Neuronal stem cell (in vitro differentiated cells): Measurements from ENCODE around the gene PSMA3.

ENCODE experiments used
- DNase-seq: peaks from one replicate; pipeline ENCODE4 v3.0.0-alpha.2; 2013; ENCODE audit warnings: low spot score
- H2AFZ ChIP-seq: one replicate; pipeline ENCODE4 v1.6.1; 2013; ENCODE audit warnings: mild to moderate bottlenecking, low read length, inconsistent platforms
- H2AK5ac ChIP-seq: 2 replicates; pipeline ENCODE4 v1.6.1; 2013; ENCODE audit warnings: low read depth, mild to moderate bottlenecking, inconsistent platforms, low read length, moderate library complexity, mixed read lengths
- H2BK120ac ChIP-seq: 2 replicates; pipeline ENCODE4 v1.6.1; 2013; ENCODE audit warnings: low read depth, mild to moderate bottlenecking, inconsistent platforms, low read length, moderate library complexity, mixed read lengths
- H2BK12ac ChIP-seq: one replicate; pipeline ENCODE4 v1.6.1; 2013; ENCODE audit warnings: low read length, inconsistent platforms
- H2BK15ac ChIP-seq: 2 replicates; pipeline ENCODE4 v1.6.1; 2013; ENCODE audit warnings: mild to moderate bottlenecking, low read length, inconsistent platforms, mixed read lengths
- H2BK5ac ChIP-seq: one replicate; pipeline ENCODE4 v1.6.1; 2013; ENCODE audit warnings: inconsistent platforms, mild to moderate bottlenecking, low read length, moderate library complexity
- H3K14ac ChIP-seq: one replicate; pipeline ENCODE4 v1.6.1; 2013; ENCODE audit warnings: low read length, inconsistent platforms
- H3K18ac ChIP-seq: 2 replicates; pipeline ENCODE4 v1.6.1; 2013; ENCODE audit warnings: low read length, inconsistent platforms
- H3K23ac ChIP-seq: 2 replicates; pipeline ENCODE4 v1.6.1; 2013; ENCODE audit warnings: low read depth, mild to moderate bottlenecking, mixed read lengths, low read length, inconsistent platforms; ENCODE audit not compliant: poor library complexity
- H3K27ac ChIP-seq: replicated peaks from 3 replicates; pipeline ENCODE4 v1.5.1; 2013; ENCODE audit warnings: low read length, inconsistent platforms
- H3K27me3 ChIP-seq, 3 experiments: 2 replicates each; pipeline ENCODE4 v1.6.1; 2013; ENCODE audit warnings: low read length in 3 of 3, mild to moderate bottlenecking in 2 of 3, inconsistent platforms in 1 of 3, low read depth in 1 of 3, mixed read lengths in 1 of 3, moderate library complexity in 1 of 3; ENCODE audit not compliant: control insufficient read depth in 3 of 3, insufficient read depth in 3 of 3
- H3K36me3 ChIP-seq, 2 donors: replicated peaks in 1 of 2; 2 replicates each; pipeline ENCODE4 v1.6.1; 2013; ENCODE audit warnings: low read length in 2 of 2; ENCODE audit not compliant: control insufficient read depth in 2 of 2, insufficient read depth in 2 of 2
- H3K4ac ChIP-seq: 2 replicates; pipeline ENCODE4 v1.6.1; 2013; ENCODE audit warnings: inconsistent platforms, mild to moderate bottlenecking, low read length, moderate library complexity
- H3K4me1 ChIP-seq, 2 donors: 1 replicate in 1 of 2; 2 replicates in 1 of 2; pipeline ENCODE4 v1.6.1; 2013; ENCODE audit warnings: low read length in 2 of 2, low read depth in 1 of 2; ENCODE audit not compliant: control insufficient read depth in 2 of 2, insufficient read depth in 1 of 2
- H3K4me2 ChIP-seq: one replicate; pipeline ENCODE4 v1.6.1; 2013; ENCODE audit warnings: mild to moderate bottlenecking, low read length, inconsistent platforms; ENCODE audit not compliant: insufficient read depth, poor library complexity, severe bottlenecking
- H3K4me3 ChIP-seq, 2 donors: 2 replicates each; pipeline ENCODE4 v1.5.1; 2013; ENCODE audit warnings: low read length in 2 of 2, mild to moderate bottlenecking in 2 of 2, inconsistent platforms in 1 of 2, moderate library complexity in 1 of 2
- H3K79me1 ChIP-seq: one replicate; pipeline ENCODE4 v1.6.1; 2013; ENCODE audit warnings: low read depth, mild to moderate bottlenecking, inconsistent platforms, low read length, moderate library complexity
- H3K9ac ChIP-seq: one replicate; pipeline ENCODE4 v1.6.1; 2013; ENCODE audit warnings: mild to moderate bottlenecking, low read depth, low read length, inconsistent platforms; ENCODE audit not compliant: poor library complexity
- H3K9me3 ChIP-seq, 2 donors: replicated peaks in 1 of 2; 2 replicates each; pipeline versions ENCODE3 to v1.6.1; 2013; ENCODE audit warnings: low read length in 2 of 2, mild to moderate bottlenecking in 2 of 2, inconsistent platforms in 1 of 2, low read depth in 1 of 2, mixed read lengths in 1 of 2, moderate library complexity in 1 of 2; ENCODE audit not compliant: control insufficient read depth in 2 of 2, insufficient read depth in 1 of 2
- H4K8ac ChIP-seq: one replicate; pipeline ENCODE4 v1.6.1; 2013; ENCODE audit warnings: low read depth, mild to moderate bottlenecking, inconsistent platforms, low read length, moderate library complexity
- H4K91ac ChIP-seq: one replicate; pipeline ENCODE4 v1.6.1; 2013; ENCODE audit warnings: low read length, low read depth, mild to moderate bottlenecking, inconsistent platforms; ENCODE audit not compliant: poor library complexity
- WGBS, 2 donors: extraction: QIAGEN DNeasy Blood & Tissue Kit; methylation state at CpG; one replicate each; pipeline ENCODE4 v1.1.7; 2013; ENCODE audit warnings: missing lambda C conversion rate in 2 of 2, mixed read lengths in 1 of 2; ENCODE audit not compliant: insufficient read length in 2 of 2, insufficient replicate concordance in 1 of 2; ENCODE audit errors: extremely low coverage in 2 of 2; 5-methylcytosine and 5-hydroxymethylcytosine counted together

The PSMA3 gene

DNA sequence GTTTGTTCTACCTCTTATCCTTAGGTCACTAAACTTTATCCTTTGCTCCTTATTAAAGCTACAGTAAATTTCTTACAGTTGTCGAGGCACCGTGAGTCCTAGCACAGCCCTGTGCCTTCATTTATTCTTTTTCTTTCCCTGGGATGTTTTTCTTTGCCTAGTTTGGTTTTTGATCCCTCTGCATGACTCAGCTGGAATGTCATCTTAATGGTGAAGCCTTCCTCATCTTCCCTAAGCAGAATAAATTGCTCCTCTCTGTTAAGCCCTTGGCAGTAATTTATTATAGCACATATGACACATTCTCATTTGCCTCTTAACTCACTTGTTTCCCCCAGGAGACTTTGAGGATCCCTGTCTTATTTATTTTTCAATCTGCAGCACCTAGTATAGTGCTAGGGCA lies 28.1 kb upstream of the PSMA3 start:
- H3K9ac ChIP-seq, result no peak overlapping the region
- no peaks in the 10 kb centered on the region for H3K4me1 ChIP-seq
- no peak overlapping the region for H2BK15ac ChIP-seq
- no peak overlapping the region for H2BK12ac ChIP-seq
- H2AK5ac ChIP-seq, result no peak overlapping the region
- WGBS, 2 donors, result no CpG with 5 or more reads among the region's 2 CpGs
- H4K8ac ChIP-seq, result no peak overlapping the region
- no peaks in the 10 kb centered on the region for H3K27me3 ChIP-seq
- H3K79me1 ChIP-seq, result no peaks in the 10 kb centered on the region
- H3K9me3 ChIP-seq, result peaks cover 0 to 5% of the 10 kb centered on the region in 2 donors
- no peak for DNase-seq
- H3K27ac ChIP-seq, result no peak overlapping the region
- H3K36me3 ChIP-seq, result peaks cover 0 to 91% of the 10 kb centered on the region in 2 donors
- H3K23ac ChIP-seq, result no peak overlapping the region
- no peak overlapping the region for H4K91ac ChIP-seq
- no peak overlapping the region for H3K4me3 ChIP-seq
- no peak overlapping the region for H2BK120ac ChIP-seq
- H3K4ac ChIP-seq, result no peak overlapping the region
- H2BK5ac ChIP-seq, result no peak overlapping the region
- H3K14ac ChIP-seq, result no peak overlapping the region
- no peak overlapping the region for H2AFZ ChIP-seq
- H3K4me2 ChIP-seq, result no peak overlapping the region
- no peak overlapping the region for H3K18ac ChIP-seq

DNA sequence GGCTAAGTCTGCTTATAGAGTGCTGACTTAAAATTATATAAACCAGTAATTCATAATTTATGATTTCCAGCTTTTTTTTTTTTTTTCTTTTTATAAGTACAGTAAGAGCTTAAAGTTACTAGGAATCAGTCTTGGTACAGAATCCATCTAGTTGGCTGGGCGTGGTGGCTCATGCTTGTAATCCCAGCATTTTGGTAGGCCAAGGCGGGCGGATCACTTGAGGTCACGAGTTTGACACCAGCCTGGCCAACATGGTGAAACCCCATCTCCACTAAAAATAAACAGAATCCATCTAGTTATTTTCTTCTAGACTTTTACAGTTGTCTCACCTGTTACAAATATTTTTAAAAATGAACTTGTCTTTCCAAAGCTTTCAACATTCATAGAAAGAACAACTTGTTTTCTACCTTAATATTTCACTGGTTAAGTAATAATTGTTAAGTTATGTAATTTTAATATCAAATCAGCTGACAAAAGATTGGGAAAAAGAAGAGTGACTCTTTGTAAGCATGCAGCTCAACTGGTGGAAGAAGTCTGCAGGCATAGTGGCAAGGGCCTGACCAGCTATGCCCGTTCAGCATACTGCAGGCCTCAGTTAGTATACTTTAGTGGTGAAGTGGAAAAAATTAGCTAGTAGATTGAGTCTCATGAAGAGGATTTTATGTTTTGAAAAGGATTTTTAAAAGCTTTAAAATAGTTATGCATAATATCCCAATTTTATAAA lies 17.4 kb upstream of the PSMA3 start:
- WGBS, 2 donors, result no CpG with 5 or more reads among the region's 5 CpGs

DNA sequence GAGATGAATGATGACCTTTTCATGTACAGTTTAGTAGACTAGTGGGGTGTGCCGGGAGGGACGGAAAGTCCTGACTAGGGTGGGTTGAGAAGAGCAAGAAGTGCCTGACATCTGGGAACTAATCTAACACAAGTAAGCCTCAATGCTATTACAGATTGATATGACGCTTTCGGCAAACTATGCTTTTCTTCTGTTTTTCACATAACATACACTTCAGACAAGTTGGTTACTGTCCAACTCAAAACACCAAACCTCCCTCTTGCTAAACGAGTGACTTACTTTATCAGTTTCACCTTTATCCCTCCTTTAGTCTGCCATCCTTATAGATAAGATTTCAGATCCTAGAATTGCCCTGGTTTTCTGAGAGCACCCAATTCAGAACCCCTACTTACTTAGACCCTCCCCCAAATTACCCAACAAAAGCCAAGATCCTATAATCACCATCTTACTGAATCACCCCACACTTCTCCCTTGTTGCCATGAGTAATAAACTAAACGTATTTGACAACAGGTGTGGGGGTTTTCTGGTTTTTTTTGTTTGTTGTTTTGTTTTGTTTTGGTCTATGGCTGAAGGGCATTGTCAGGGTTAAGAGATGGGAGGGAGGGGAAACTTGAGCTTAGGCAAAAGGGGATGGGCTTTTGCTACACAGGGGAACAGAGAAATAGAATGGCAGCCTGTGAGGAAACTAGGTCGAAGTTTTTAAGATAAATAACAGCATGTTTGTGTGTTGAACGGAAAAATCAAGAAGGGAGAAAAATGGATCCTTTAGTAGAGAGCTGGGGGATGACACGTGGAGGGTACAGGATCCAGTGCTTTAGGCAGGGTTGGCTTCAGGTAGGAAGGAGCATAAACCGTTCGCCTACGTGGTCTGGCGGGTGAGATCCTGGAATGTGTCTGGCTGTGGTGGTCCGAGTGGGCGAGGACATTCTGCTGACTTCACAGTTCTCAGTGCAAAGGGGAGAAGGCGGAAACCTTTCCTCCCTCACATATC lies 6.1 kb upstream of the PSMA3 start:
- Histone ChIP-seq H4K8ac (no peak overlapping the region), H3K18ac (no peak overlapping the region), H3K9ac (no peak overlapping the region), H3K36me3 (peaks cover 0 to 20% of the 10 kb centered on the region in 2 donors), H3K9me3 (no peaks in the 10 kb centered on the region), H3K23ac (peak overlapping the region; percentile 75), H2AK5ac (no peak overlapping the region), H3K79me1 (no peaks in the 10 kb centered on the region), H3K4me2 (peak overlapping the region; percentile 22), H3K27me3 (no peaks in the 10 kb centered on the region), H3K4me1 (peaks cover 4 to 7% of the 10 kb centered on the region in 2 donors), H3K14ac (no peak overlapping the region), H3K4ac (no peak overlapping the region), H2BK12ac (no peak overlapping the region), H3K27ac (no peak overlapping the region), H4K91ac (no peak overlapping the region), H2BK5ac (no peak overlapping the region), H2AFZ (no peak overlapping the region), H3K4me3 (no peak overlapping the region), H2BK15ac (no peak overlapping the region), H2BK120ac (no peak overlapping the region)
- WGBS, 2 donors, result no CpG with 5 or more reads among the region's 16 CpGs
- DNase-seq, result no peak

More for the DNA sequence above, 17.4 kb upstream of the PSMA3 start:
- Histone ChIP-seq H2BK12ac (no peak overlapping the region), H2AK5ac (no peak overlapping the region), H4K8ac (no peak overlapping the region), H3K36me3 (peaks cover 0 to 66% of the 10 kb centered on the region in 2 donors), H3K4me3 (no peak overlapping the region), H3K18ac (no peak overlapping the region), H2BK120ac (no peak overlapping the region), H3K14ac (no peak overlapping the region), H3K23ac (no peak overlapping the region), H3K27ac (no peak overlapping the region), H2BK15ac (no peak overlapping the region), H3K9me3 (no peaks in the 10 kb centered on the region), H3K4me2 (no peak overlapping the region), H3K4ac (no peak overlapping the region), H3K27me3 (no peaks in the 10 kb centered on the region), H2BK5ac (no peak overlapping the region), H3K79me1 (no peaks in the 10 kb centered on the region), H3K9ac (no peak overlapping the region), H3K4me1 (no peaks in the 10 kb centered on the region), H4K91ac (no peak overlapping the region), H2AFZ (no peak overlapping the region)
- no peak for DNase-seq
